Measurements from ENCODE around the gene TRIML2.

GRCh38 chr4:188086858-188087257 lies 22.5 kb downstream of the TRIML2 start:
- no peak for TF ChIP-seq POLR2A (IDR thresholded peaks at IDR 0.05)
- no peak for TF ChIP-seq CTCF (IDR thresholded peaks at IDR 0.05)

Data from breast epithelium (tissue), 3 donors.